ENCODE results near the gene CABYR.

DNA sequence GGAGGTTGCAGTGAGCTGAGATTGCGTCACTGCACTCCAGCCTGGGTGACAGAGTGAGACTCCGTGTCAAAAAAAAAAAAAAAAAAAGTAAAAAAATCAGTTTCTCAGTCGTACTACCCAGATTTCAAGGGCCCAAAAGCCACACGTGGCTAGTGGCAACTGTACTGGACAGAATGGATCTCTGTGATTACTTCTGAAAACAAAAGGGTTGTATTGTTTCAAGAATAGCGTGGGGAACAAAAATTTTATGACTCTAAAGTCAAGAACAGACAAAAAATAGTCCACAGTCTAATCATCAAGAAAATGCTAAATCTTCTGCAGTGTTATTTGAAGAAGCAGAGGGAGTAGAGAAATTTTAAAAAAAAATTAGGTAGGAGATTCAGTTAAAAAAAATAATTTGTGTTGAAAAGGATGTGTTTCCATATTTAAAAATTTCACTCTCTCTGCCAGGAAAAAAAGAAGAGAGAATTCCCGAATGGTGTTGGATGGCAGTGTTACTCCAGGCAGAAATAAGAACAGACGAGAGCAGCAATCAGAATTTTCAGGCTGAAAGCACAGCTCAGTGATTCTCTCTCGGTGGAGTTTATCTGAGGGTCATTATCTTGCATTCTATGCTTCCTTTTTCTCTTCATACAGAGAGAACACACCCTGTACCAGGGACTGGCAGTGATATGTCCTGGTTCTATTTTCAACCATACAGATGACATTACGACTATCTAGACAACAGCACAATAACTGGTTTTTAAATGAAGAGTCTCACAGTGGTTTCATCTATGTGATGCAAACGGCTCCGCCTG is 61.8 kb downstream of the CABYR start:
- TF ChIP-seq TBP (IDR thresholded peaks at IDR 0.05; ENCODE audit: low read depth, low read length) = no peak
- no peak for TF ChIP-seq CTCF (IDR thresholded peaks at IDR 0.05; ENCODE audit: control extremely low read depth in 1 of 3, insufficient read depth in 1 of 3, low read depth in 1 of 3, low read length in 3 of 3)
- no peak for TF ChIP-seq FOSL1 (IDR thresholded peaks at IDR 0.05; ENCODE audit: insufficient read depth, low read depth, low read length)

Data from H1 (cell line).